Choroid plexus epithelial cell (primary cell): ENCODE results near the gene IPO4.

Experiments used
- DNase-seq: peaks from one replicate; pipeline ENCODE4 v3.0.0-alpha.2; 2010; ENCODE audit warnings: low read depth
- H3K4me3 ChIP-seq: 2 replicates; pipeline ENCODE4 v1.5.1; 2011; ENCODE audit warnings: low read depth, mild to moderate bottlenecking, control low read depth, low read length, moderate library complexity
- CTCF ChIP-seq: conservative IDR thresholded peaks from 2 replicates; pipeline ENCODE4 v1.5.1; 2011; ENCODE audit warnings: low read depth, mild to moderate bottlenecking, control low read depth, inconsistent platforms, low read length, moderate library complexity

The IPO4 gene

GRCh38 chr14:24195186-24196070, 6.8 kb upstream of the IPO4 start, which contains the start of gene TM9SF1:
TSS of gene TM9SF1 (minus strand) at chr14:24195441. CDS start at chr14:24195019, 422 bp downstream.
- peak within 1 kb of the TSS; percentile 96 for H3K4me3 ChIP-seq
- TF ChIP-seq CTCF: no peak
- peak; percentile 92 for DNase-seq

DNA sequence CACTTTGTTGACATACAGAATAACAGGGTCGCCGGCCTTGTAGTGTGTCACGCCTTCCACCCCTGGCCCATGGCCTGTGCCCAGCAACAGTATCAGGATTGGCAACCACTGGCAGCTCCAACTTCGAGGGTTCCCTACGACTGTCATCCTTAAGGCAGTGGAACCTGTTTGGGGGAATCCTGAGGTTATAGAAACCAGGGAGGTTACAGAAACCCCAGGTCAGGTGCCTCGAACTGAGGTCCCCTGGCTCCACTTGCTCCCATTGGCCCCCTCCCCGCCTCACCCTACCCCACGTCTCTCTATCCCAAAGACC, 6.2 kb upstream of the IPO4 start:
- DNase-seq: no peak
- no peak for TF ChIP-seq CTCF
- peak overlapping the region; percentile 96 for H3K4me3 ChIP-seq

GRCh38 chr14:24194186-24194872, 5.7 kb upstream of the IPO4 start:
- no peak for DNase-seq
- H3K4me3 ChIP-seq: peak overlapping the region; percentile 96
- TF ChIP-seq CTCF: no peak

GRCh38 chr14:24192933-24193332, 4.3 kb upstream of the IPO4 start:
- no peak overlapping the region for H3K4me3 ChIP-seq
- no peak for DNase-seq
- TF ChIP-seq CTCF: no peak

DNA sequence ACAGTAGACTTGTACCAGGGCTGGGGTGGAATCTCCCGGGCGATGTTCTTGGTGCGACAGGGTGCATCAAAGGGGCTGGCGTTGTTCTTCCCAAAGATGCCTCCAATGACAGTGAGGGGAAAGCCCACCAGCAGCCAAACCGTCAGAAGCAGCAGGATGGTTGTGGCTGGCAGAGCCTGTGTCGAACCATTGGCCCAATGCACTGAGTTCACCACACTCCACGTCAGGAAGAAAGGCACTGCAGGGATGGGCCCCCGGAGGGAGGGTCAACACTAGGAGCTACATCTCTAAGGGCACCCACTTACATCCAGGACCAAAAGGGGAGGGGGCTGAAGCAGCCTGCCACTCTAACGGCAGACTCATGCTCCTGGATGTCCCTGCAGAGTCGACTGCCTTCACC, 1.8 kb upstream of the IPO4 start:
- no peak overlapping the region for H3K4me3 ChIP-seq
- TF ChIP-seq CTCF: no peak
- no peak for DNase-seq

GRCh38 chr14:24189460-24189859, 844 bp upstream of the IPO4 start:
- TF ChIP-seq CTCF: no peak
- no peak for DNase-seq
- H3K4me3 ChIP-seq: no peak overlapping the region
